Spleen (tissue), 7 donors: ENCODE measurements around the gene ITFG1.
"Not testable (repeated sequence)": the region's sequence is repeated elsewhere in the genome, so short reads cannot be mapped to it uniquely, and the experiment has no call there.

Experiments used
- CTCF ChIP-seq, 11 experiments: fragments of 200-600 bp in 7 of 11; fragments of 450-650 bp in 4 of 11; sonication (generic) in 4 of 11; IDR thresholded peaks in 8 of 11; conservative IDR thresholded peaks in 3 of 11; 1 replicate in 7 of 11; 2 replicates in 4 of 11; pipeline versions ENCODE4 v1.4.0 to v1.8.0; 2016 to 2021; ENCODE audit warnings: antibody characterized with exemption in 11 of 11, inconsistent platforms in 4 of 11, mild to moderate bottlenecking in 1 of 11
- POLR2A ChIP-seq, 3 donors: fragments of 450-650 bp; IDR thresholded peaks; one replicate each; pipeline ENCODE4 v1.5.1; 2017; ENCODE audit warnings: antibody characterized with exemption in 3 of 3, mild to moderate bottlenecking in 1 of 3
- donor health status: DM: no; HTN: no; CAD: no; lungs with moderate emphysema.
- donor health status: DM: no; HTN: no; CAD: no.
- donor health status: DM: no; HTN: no; CAD: no.

- not testable (repeated sequence) for TF ChIP-seq CTCF (IDR thresholded peaks at IDR 0.05 in 8 of 11, conservative IDR thresholded peaks at IDR 0.05 in 3 of 11); POLR2A (IDR thresholded peaks at IDR 0.05)
Observed at GRCh38 chr16:47468070-47468689, 7.3 kb upstream of the ITFG1 start.
